Measurements from ENCODE around the gene TRIM17. TPM values are rescaled to one million over a fixed set of nuclear protein-coding genes. Genes with fewer than 3 reads are reported as not detected.
A peak's percentile ranks its signal among the peaks of the same experiment; 100 is the strongest.

The TRIM17 gene
- total RNA-seq, 1 donor from 2014 or later, result not detected

GRCh38 chr1:228368801-228369607, 47.7 kb downstream of the TRIM17 start:
- no peak for DNase-seq (ENCODE audit: low spot score)

- DNase-seq (ENCODE audit: low spot score), result peak; percentile 86
Measured at GRCh38 chr1:228367798-228368791, 48.6 kb downstream of the TRIM17 start.

- DNase-seq (ENCODE audit: low spot score), result no peak
Measured at GRCh38 chr1:228366866-228367741, 49.6 kb downstream of the TRIM17 start.

GRCh38 chr1:228366062-228366865, 50.4 kb downstream of the TRIM17 start:
- DNase-seq (ENCODE audit: low spot score), result no peak

DNA sequence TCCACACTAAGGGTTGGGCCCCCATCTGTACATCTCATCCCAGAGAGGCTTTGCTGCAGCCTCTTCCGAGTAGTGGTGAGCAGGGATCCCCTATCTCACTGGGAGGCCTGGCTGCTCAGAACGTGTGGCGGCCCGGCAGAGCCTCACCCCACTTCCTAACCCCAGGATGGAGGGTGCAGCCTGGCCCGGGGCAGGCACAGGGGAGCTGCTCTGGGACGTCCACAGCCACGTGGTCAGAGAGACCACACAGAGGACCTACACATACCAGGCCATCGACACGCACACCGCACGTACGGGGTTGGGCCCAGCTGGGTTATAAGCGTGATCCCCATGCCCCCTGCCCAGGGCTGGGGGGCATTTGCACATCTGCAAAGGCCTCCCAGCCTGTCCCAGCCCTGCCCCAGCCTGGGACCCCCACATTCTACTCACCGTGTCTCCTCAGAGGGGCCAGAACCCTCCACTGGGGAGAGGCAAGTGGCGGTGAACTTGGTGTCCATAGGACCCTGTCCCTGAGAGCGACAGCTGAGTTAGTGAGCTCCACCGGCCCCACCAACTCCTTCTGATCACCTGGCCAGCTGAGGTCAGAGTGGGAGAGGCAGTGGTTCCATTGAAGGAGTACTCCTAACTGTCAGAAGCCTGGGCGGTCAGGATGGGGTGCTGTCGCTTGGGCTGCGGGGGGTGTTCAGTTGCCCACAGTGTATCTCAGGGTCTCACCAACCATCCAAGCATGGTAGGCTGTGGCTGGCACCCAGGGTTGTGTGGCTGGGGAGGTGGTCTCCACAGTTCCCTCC, 51.2 kb downstream of the TRIM17 start:
- DNase-seq (ENCODE audit: low spot score), result no peak

GRCh38 chr1:228364706-228365213, 51.9 kb downstream of the TRIM17 start:
- DNase-seq (ENCODE audit: low spot score), result no peak

GRCh38 chr1:228364068-228364705, 52.5 kb downstream of the TRIM17 start:
- DNase-seq (ENCODE audit: low spot score), result no peak

- no peak for DNase-seq (ENCODE audit: low spot score)
Measured at GRCh38 chr1:228363686-228364067, 53.0 kb downstream of the TRIM17 start.

- DNase-seq (ENCODE audit: low spot score), result no peak
Measured at GRCh38 chr1:228362884-228363450, 53.7 kb downstream of the TRIM17 start.

DNA sequence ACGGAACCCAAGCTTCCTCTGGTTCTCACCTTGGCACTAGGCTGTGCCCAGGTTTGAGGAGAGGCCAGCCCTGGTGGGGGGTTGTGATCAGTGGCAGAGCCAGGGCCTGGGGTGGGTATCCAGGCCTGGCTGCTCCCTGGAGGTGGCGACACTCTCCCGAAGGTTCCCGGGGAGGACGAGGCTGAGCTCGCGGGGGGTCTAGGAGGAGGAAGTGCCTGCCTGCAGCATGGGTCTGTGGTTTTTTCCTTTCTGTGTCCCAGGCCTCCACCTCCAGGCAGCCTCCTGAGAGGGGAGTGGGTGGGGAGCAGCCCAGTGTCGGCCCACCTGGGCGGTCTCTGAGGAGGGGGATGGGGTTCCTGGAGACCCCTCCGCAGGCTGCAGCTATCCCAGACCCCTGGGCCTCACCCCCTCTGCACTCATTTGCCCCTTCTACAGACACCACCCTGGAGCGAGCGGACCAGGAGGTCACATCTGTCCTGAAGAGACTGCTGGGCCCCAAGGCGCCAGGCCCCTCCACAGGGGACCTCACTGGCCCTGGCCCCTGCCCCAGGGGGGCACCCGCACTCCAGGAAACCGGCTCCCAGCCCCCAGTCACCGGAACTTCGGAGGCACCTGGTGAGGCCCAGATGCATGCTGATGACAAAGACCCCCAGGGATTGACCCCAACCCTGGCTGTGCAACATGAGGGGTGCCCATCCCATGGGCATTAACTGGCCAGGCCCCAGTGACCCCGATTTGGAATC, 54.3 kb downstream of the TRIM17 start:
- no peak for DNase-seq (ENCODE audit: low spot score)

- DNase-seq (ENCODE audit: low spot score), result no peak
Measured at GRCh38 chr1:228361314-228362140, 55.1 kb downstream of the TRIM17 start.

DNA sequence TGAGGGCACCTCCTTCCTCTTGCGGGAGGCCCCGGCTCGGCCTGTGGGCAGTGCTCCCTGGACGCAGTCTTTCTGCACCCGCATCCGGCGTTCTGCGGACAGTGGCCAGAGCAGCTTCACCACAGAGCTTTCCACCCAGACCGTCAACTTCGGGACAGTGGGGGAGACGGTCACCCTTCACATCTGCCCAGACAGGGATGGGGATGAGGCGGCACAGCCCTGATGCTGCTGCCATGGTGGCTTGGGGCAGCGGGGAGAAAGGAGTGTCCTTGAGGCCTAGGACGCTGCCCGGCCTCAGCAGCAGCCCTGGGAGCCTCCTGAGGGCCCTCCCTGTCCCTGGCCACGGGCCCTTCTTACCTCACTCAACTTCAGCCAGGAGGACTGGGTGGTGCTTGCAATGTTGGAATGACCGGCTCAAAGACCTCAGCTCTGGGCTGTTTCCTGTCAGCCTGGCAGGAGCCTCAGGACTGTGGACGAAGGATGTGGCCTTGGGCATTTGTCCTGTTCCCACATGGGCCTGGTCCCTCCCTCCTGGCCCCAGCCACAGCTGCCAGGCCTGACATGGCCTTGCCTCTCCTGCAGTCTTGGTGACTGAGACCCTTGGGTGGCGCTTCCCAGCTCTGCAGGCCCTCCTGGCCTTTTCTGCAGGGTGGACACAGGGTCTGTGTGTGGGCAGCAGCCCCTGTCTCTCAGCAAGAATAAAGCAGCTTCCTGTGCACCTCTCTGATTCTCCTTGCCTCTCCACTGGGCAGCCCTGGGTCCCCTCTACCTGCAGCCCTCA, 55.9 kb downstream of the TRIM17 start:
- DNase-seq (ENCODE audit: low spot score), result no peak

DNA sequence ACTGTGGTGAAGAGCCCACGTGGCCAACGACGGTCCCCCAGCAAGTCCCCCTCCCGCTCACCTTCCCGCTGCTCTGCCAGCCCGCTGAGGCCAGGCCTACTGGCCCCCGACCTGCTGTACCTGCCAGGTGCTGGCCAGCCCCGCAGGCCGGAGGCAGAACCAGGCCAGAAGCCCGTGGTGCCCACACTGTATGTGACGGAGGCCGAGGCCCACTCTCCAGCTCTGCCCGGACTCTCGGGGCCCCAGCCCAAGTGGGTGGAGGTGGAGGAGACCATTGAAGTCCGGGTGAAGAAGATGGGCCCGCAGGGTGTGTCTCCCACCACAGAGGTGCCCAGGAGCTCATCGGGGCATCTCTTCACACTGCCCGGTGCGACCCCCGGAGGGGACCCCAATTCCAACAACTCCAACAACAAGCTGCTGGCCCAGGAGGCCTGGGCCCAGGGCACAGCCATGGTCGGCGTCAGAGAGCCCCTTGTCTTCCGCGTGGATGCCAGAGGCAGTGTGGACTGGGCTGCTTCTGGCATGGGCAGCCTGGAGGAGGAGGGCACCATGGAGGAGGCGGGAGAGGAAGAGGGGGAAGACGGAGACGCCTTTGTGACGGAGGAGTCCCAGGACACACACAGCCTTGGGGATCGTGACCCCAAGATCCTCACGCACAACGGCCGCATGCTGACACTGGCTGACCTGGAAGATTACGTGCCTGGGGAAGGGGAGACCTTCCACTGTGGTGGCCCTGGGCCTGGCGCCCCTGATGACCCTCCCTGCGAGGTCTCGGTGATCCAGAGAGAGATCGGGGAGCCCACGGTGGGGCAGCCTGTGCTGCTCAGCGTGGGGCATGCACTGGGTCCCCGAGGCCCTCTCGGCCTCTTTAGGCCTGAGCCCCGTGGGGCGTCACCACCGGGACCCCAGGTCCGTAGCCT, 56.8 kb downstream of the TRIM17 start:
- no peak for DNase-seq (ENCODE audit: low spot score)

DNA sequence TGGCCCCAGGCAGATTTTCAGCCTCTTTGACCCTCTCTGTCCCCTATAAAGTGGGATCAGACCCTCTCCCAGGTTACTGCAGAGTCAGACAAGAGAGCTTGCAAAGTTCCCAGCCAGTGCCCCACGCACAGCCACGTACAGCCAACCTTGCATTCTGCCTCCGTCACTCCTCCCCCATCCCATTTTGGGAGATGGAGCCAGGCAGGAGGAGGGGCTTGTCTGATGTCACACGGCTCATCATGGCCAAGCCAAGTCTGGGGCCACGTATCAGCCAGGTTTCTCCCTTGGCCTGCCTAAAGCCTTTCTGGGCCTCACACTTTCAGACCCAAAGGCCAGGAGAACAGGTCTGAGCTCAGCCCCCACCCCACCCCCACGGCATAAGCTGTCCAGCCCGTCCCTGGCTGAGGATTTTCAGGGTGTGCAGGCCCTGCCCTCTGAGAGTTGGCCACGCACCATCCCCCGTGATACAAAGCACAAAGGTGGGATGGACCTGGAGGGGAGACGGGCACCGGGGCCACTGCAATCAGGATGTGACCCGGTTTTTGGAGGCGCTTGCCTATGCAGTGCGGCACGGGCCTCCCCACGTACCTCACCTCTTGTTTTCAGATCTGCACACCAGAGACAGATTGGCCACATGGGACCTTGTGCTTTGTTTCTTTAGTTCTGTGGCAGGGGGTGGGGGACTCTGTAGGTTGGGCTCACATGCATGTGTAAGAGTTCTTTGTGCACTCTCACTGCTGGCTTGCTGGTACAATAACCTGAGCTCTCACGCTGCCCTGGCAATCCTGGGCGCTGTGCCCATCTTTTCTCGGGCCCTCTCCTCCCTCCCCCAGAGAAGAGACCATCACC, 57.7 kb downstream of the TRIM17 start:
- DNase-seq (ENCODE audit: low spot score), result no peak

All from mesenteric fat pad (tissue), 1 donor.